Liver (tissue), 9 donors: ENCODE measurements around the gene AHCY. TPM values are rescaled to one million over a fixed set of nuclear protein-coding genes. Genes with fewer than 3 reads are reported as not detected.

Experiments used
- DNase-seq: peaks from one replicate; pipeline ENCODE4 v3.0.0-alpha.2; 2017; ENCODE audit warnings: low spot score
- H3K27ac ChIP-seq, 2 donors: one replicate each; pipeline ENCODE4 v1.7.0; 2013; ENCODE audit warnings: inconsistent platforms in 2 of 2, low read length in 2 of 2, control low read depth in 1 of 2, low read depth in 1 of 2, mild to moderate bottlenecking in 1 of 2
- H3K27me3 ChIP-seq, 4 donors: one replicate each; pipeline versions ENCODE4 v1.6.1 to v1.7.0; 2013; ENCODE audit warnings: low read length in 3 of 4, inconsistent platforms in 1 of 4, mild to moderate bottlenecking in 1 of 4, moderate library complexity in 1 of 4; ENCODE audit not compliant: control insufficient read depth in 4 of 4, insufficient read depth in 4 of 4
- H3K36me3 ChIP-seq, 4 donors: one replicate each; pipeline versions ENCODE4 v1.6.1 to v1.7.0; 2013; ENCODE audit warnings: low read length in 3 of 4, mild to moderate bottlenecking in 3 of 4, low read depth in 1 of 4, moderate library complexity in 1 of 4; ENCODE audit not compliant: control insufficient read depth in 4 of 4, insufficient read depth in 3 of 4
- H3K4me1 ChIP-seq, 4 donors: one replicate each; pipeline versions ENCODE4 v1.6.1 to v1.7.0; 2013; ENCODE audit warnings: low read length in 3 of 4, mild to moderate bottlenecking in 3 of 4, moderate library complexity in 1 of 4; ENCODE audit not compliant: control insufficient read depth in 4 of 4, insufficient read depth in 4 of 4
- H3K4me3 ChIP-seq, 3 donors: one replicate each; pipeline versions ENCODE4 v1.6.1 to v1.7.0; 2013; ENCODE audit warnings: low read length in 3 of 3, control low read depth in 1 of 3, low read depth in 1 of 3, mild to moderate bottlenecking in 1 of 3
- H3K9ac ChIP-seq, 2 donors: one replicate each; pipeline ENCODE4 v1.7.0; 2013; ENCODE audit warnings: low read length in 2 of 2, mild to moderate bottlenecking in 2 of 2, moderate library complexity in 2 of 2, control low read depth in 1 of 2, low read depth in 1 of 2
- H3K9me3 ChIP-seq, 4 donors: one replicate each; pipeline versions ENCODE4 v1.6.1 to v1.7.0; 2013; ENCODE audit warnings: low read length in 3 of 4; ENCODE audit not compliant: control insufficient read depth in 4 of 4
- ATF3 ChIP-seq: IDR thresholded peaks from 2 replicates; pipeline ENCODE4 v1.6.1; 2016; ENCODE audit warnings: antibody characterized with exemption
- CTCF ChIP-seq: fragments of 150-350 bp; IDR thresholded peaks from 2 replicates; pipeline ENCODE4 v1.5.1; 2017; ENCODE audit warnings: improper control_type of control experiment, low read depth, low read length; ENCODE audit not compliant: missing input control
- EGR1 ChIP-seq, 2 donors: IDR thresholded peaks; 2 replicates each; pipeline ENCODE4 v1.6.1; 2016 to 2018; ENCODE audit warnings: antibody characterized with exemption in 2 of 2, low read depth in 2 of 2
- FOXA1 ChIP-seq: IDR thresholded peaks from 2 replicates; pipeline ENCODE4 v1.6.1; 2016; ENCODE audit warnings: antibody characterized with exemption
- FOXA2 ChIP-seq: IDR thresholded peaks from 2 replicates; pipeline ENCODE4 v1.6.1; 2016; ENCODE audit warnings: antibody characterized with exemption
- GABPA ChIP-seq, 2 donors: IDR thresholded peaks in 1 of 2; conservative IDR thresholded peaks in 1 of 2; 2 replicates each; pipeline ENCODE4 v1.6.1; 2016; ENCODE audit warnings: antibody characterized with exemption in 2 of 2, mild to moderate bottlenecking in 1 of 2, moderate library complexity in 1 of 2
- HNF4A ChIP-seq, 2 donors: conservative IDR thresholded peaks; 2 replicates each; pipeline ENCODE4 v1.6.1; 2016; ENCODE audit warnings: antibody characterized with exemption in 2 of 2, mild to moderate bottlenecking in 2 of 2
- HNF4G ChIP-seq: IDR thresholded peaks from 2 replicates; pipeline ENCODE4 v1.6.1; 2016; ENCODE audit warnings: antibody characterized with exemption
- JUND ChIP-seq, 2 donors: IDR thresholded peaks; 2 replicates each; pipeline ENCODE4 v1.6.1; 2016; ENCODE audit warnings: antibody characterized with exemption in 2 of 2
- MAX ChIP-seq: IDR thresholded peaks from 2 replicates; pipeline ENCODE4 v1.6.1; 2016; ENCODE audit warnings: antibody characterized with exemption
- NR2F2 ChIP-seq: IDR thresholded peaks from 2 replicates; pipeline ENCODE4 v1.6.1; 2016; ENCODE audit warnings: antibody characterized with exemption
- RAD21 ChIP-seq, 2 donors: IDR thresholded peaks; 2 replicates each; pipeline ENCODE4 v1.6.1; 2016; ENCODE audit warnings: antibody characterized with exemption in 2 of 2, mild to moderate bottlenecking in 2 of 2
- REST ChIP-seq: IDR thresholded peaks from 2 replicates; pipeline ENCODE4 v1.6.1; 2016; ENCODE audit warnings: antibody characterized with exemption, mild to moderate bottlenecking
- RXRA ChIP-seq, 2 donors: IDR thresholded peaks; 2 replicates each; pipeline ENCODE4 v1.6.1; 2017 to 2018; ENCODE audit warnings: antibody characterized with exemption in 2 of 2, mild to moderate bottlenecking in 1 of 2
- SP1 ChIP-seq: IDR thresholded peaks from 2 replicates; pipeline ENCODE4 v1.6.1; 2018; ENCODE audit warnings: antibody characterized with exemption, mild to moderate bottlenecking
- TAF1 ChIP-seq: conservative IDR thresholded peaks from 2 replicates; pipeline ENCODE4 v1.6.1; 2016; ENCODE audit warnings: antibody characterized with exemption, mild to moderate bottlenecking
- YY1 ChIP-seq: IDR thresholded peaks from 2 replicates; pipeline ENCODE4 v1.6.1; 2016; ENCODE audit warnings: antibody characterized with exemption, mild to moderate bottlenecking
- WGBS: extraction: QIAGEN DNeasy Blood & Tissue Kit; methylation state at CpG from one replicate; pipeline ENCODE4 v1.1.7; 2013; 5-methylcytosine and 5-hydroxymethylcytosine counted together
- polyA plus RNA-seq, 2 donors: library from polyadenylated mRNA; stranded (reverse) in 1 of 2; unstranded in 1 of 2; fragments of 200-250 nt in 1 of 2; fragments of >200 nt in 1 of 2; fragmentation: Nextera tagmentation in 1 of 2; extraction: Ambion mirVana in 1 of 2; gene quantifications; one replicate each; pipeline versions ENCODE4 v1.2.1 to v1.2.3, GENCODE V29; 2013 to 2015
- total RNA-seq, 2 donors: library from RNA; depleted of rRNA; stranded (reverse); fragments of >200 nt; gene quantifications; one replicate each; pipeline ENCODE4 v1.2.3, GENCODE V29; 2014
- TF ChIP-seq, protein P1 (sequence below): IDR thresholded peaks from 2 replicates; pipeline ENCODE4 v1.6.1; 2016; ENCODE audit warnings: antibody characterized with exemption
- donor health status: healthy.
- donor health status: healthy.
- donor health status: healthy.
- donor health status: healthy.
- donor health status: healthy.

AHCY gene
- total and polyA plus RNA-seq, 4 donors = 56.0 to 138 (median 113) TPM

DNA sequence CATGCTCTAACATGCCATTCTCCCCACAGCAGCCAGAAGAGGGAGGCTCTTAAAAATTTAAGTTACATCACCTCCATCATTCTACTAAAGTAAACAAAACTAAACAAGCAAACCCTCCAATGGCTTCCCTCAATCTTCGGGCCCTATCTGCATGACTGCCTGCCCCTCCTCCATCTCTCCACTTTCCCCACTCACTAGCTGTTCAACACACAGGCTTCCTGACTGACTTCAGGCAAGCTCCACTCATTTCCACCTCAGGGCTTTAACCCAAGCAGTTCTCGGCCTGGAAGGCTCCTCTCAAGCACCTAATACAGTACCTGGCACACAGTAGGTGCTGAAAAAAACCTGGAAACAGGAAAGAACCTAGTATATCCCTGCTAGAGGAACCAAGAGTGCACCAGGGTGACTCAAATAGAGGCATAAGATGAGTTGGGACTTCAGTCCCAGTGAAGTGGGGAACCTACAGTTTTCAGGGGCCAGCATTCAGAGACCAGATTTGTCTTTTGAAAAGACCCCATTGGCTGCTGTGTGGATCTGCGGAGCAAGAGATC lies 2.8 kb downstream of the AHCY start:
- 65% methylated on average over 3 of the region's 3 CpGs for WGBS
- Histone ChIP-seq H3K9me3 (no peaks in the 10 kb centered on the region), H3K36me3 (no peaks in the 10 kb centered on the region), H3K4me3 (no peak overlapping the region), H3K4me1 (peaks cover 15 to 43% (median 34%) of the 10 kb centered on the region in 4 donors), H3K27me3 (no peaks in the 10 kb centered on the region), H3K9ac (no peak overlapping the region), H3K27ac (no peak overlapping the region)
- TF ChIP-seq FOXA1 = no peak
- no peak for TF ChIP-seq ATF3
- no peak for TF ChIP-seq CTCF
- no peak for TF ChIP-seq MAX
- no peak for TF ChIP-seq HNF4G
- no peak for TF ChIP-seq NR2F2
- no peak for TF ChIP-seq JUND (IDR thresholded peaks at IDR 0.05)
- TF ChIP-seq FOXA2 = no peak
- TF ChIP-seq RAD21 (IDR thresholded peaks at IDR 0.05) = no peak
- TF ChIP-seq SP1 = no peak
- TF ChIP-seq, protein P1, sequence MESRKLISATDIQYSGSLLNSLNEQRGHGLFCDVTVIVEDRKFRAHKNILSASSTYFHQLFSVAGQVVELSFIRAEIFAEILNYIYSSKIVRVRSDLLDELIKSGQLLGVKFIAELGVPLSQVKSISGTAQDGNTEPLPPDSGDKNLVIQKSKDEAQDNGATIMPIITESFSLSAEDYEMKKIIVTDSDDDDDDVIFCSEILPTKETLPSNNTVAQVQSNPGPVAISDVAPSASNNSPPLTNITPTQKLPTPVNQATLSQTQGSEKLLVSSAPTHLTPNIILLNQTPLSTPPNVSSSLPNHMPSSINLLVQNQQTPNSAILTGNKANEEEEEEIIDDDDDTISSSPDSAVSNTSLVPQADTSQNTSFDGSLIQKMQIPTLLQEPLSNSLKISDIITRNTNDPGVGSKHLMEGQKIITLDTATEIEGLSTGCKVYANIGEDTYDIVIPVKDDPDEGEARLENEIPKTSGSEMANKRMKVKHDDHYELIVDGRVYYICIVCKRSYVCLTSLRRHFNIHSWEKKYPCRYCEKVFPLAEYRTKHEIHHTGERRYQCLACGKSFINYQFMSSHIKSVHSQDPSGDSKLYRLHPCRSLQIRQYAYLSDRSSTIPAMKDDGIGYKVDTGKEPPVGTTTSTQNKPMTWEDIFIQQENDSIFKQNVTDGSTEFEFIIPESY = no peak
- no peak for TF ChIP-seq TAF1
- no peak for TF ChIP-seq REST
- TF ChIP-seq HNF4A (conservative IDR thresholded peaks at IDR 0.05) = peak in 1 of 2 donors; percentile 34
- TF ChIP-seq GABPA (IDR thresholded peaks at IDR 0.05 in 1 of 2, conservative IDR thresholded peaks at IDR 0.05 in 1 of 2) = no peak
- peak in 1 of 2 donors; percentile 28 for TF ChIP-seq RXRA (IDR thresholded peaks at IDR 0.05)
- no peak for TF ChIP-seq EGR1 (IDR thresholded peaks at IDR 0.05; ENCODE audit: low read depth in 2 of 2)
- peak; percentile 70 for TF ChIP-seq YY1
- DNase-seq = no peak
